UCSD-AML1 (cell line): Measurements from ENCODE around the gene ZNF212.
"Not testable (repeated sequence)": the region's sequence is repeated elsewhere in the genome, so short reads cannot be mapped to it uniquely, and the experiment has no call there.

Experiments used
- DNase-seq: peaks from one replicate; lab custom pipeline; 2025; ENCODE audit not compliant: unreplicated experiment; lab: John Stamatoyannopoulos, UW

Gene ZNF212

GRCh38 chr7:149252378-149252777 lies 12.9 kb downstream of the ZNF212 start:
- no peak for DNase-seq

- DNase-seq, result no peak
Observed at GRCh38 chr7:149253665-149254064, 14.2 kb downstream of the ZNF212 start.

- DNase-seq, result no peak
Observed at GRCh38 chr7:149254181-149254858, 14.9 kb downstream of the ZNF212 start.

- DNase-seq, result no peak
Observed at GRCh38 chr7:149255174-149255573, 15.7 kb downstream of the ZNF212 start.

- no peak for DNase-seq
Observed at GRCh38 chr7:149256568-149256967, 17.1 kb downstream of the ZNF212 start.

GRCh38 chr7:149257146-149257545 lies 17.7 kb downstream of the ZNF212 start:
- DNase-seq, result no peak

GRCh38 chr7:149261316-149261828 lies 21.9 kb downstream of the ZNF212 start:
- no peak for DNase-seq

GRCh38 chr7:149261829-149262617 lies 22.6 kb downstream of the ZNF212 start, which contains the start of gene ZNF783:
TSS of gene ZNF783 (plus strand) at chr7:149262196. CDS start at chr7:149262334, 138 bp downstream.
- peak; percentile 84 for DNase-seq

- no peak for DNase-seq
Observed at GRCh38 chr7:149266451-149266850, 27.0 kb downstream of the ZNF212 start.

GRCh38 chr7:149267733-149268132 lies 28.3 kb downstream of the ZNF212 start:
- no peak for DNase-seq

- not testable (repeated sequence) for DNase-seq
Observed at GRCh38 chr7:149274424-149274823, 35.0 kb downstream of the ZNF212 start.

GRCh38 chr7:149277871-149278270 lies 38.4 kb downstream of the ZNF212 start:
- no peak for DNase-seq

- DNase-seq, result no peak
Observed at GRCh38 chr7:149278396-149278795, 38.9 kb downstream of the ZNF212 start.

GRCh38 chr7:149279111-149279743 lies 39.8 kb downstream of the ZNF212 start:
- DNase-seq, result no peak

GRCh38 chr7:149280151-149280550 lies 40.7 kb downstream of the ZNF212 start:
- no peak for DNase-seq

- no peak for DNase-seq
Observed at GRCh38 chr7:149280661-149281507, 41.4 kb downstream of the ZNF212 start.

- no peak for DNase-seq
Observed at GRCh38 chr7:149281508-149282330, 42.3 kb downstream of the ZNF212 start.

GRCh38 chr7:149282331-149282655 lies 42.8 kb downstream of the ZNF212 start:
- DNase-seq, result no peak

GRCh38 chr7:149283321-149283720 lies 43.9 kb downstream of the ZNF212 start:
- DNase-seq, result no peak

- DNase-seq, result no peak
Observed at GRCh38 chr7:149284343-149284742, 44.9 kb downstream of the ZNF212 start.
